NCI-H526 treated with DMSO at 0.1 percent for 48 hours (cell line): Measurements from ENCODE around the gene IL10RB.
"Not testable (repeated sequence)": the region's sequence is repeated elsewhere in the genome, so short reads cannot be mapped to it uniquely, and the experiment has no call there.

Source experiments
- DNase-seq: peaks from one replicate; lab custom pipeline; 2025; lab: John Stamatoyannopoulos, UW

IL10RB gene

DNA sequence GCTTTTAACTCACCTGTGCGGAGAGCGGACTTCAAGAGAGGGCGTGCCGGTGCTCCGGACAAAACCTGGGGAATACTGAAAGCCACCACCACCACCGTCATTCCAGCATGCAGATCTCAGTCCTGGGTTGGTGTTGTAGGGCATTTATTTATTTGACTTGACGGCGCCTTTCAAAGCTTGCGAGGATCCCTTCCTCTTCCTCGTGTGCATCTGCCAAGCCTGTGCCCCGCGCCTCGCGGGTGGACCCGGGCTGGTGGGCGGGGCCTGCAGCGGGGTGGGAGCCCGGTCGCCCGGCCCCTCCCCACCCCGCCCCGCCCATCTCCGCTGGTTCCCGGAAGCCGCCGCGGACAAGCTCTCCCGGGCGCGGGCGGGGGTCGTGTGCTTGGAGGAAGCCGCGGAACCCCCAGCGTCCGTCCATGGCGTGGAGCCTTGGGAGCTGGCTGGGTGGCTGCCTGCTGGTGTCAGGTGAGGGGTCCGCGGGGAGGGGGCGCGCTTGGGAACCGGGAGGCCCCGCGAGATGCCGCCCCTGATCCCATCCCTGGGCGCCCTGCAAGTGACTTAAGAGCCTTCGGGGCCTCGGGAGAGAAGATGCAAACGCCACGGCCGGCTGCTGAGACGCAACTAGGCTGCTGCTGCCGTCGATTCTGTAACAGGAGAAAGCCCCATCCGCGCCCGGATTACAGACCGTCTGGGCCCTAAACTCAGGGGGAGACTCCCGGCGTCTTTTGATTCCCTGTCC lies at the start of gene IL10RB:
IL10RB (plus strand) TSS at position 318 of the 739 bp plus-strand sequence; CDS start at position 417, 99 bp downstream.
- peak; percentile 72 for DNase-seq

DNA sequence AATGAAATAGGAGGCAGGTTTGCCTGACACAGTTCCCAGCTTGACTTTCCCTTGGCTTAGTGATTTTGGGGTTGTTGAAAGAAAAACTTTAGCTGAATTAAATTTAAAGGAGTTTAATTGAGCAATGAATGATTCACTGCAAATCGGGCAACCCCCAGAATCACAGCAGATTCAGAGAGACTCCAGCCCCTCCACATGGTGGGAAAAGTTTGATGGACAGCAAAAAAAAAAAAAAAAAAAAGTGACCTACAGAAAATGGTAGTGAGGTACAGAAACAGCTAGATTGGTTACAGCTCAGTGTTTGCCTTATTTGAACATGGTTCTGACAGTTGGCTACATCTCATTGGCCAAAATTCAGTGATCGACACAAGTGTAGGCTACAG lies 49.0 kb upstream of the IL10RB start:
- DNase-seq: no peak

DNA sequence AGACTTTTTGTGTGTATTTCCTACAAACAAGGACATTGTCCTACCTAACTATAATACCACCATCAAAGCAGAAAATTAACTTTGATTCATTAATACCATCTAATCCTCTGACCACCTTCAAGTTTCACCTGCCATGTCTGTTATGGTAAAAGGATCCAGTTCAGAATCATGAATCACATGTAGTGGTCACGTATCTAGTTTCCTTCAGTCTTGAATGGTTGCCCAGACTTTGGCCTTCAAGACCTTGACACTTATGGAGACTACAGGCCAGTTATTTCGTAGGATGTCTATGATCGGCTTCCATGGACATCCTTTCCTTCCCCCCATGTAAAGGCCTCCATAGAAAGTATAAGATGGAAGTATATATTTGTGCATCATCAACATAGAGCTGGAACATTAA lies 46.9 kb upstream of the IL10RB start:
- no peak for DNase-seq

DNA sequence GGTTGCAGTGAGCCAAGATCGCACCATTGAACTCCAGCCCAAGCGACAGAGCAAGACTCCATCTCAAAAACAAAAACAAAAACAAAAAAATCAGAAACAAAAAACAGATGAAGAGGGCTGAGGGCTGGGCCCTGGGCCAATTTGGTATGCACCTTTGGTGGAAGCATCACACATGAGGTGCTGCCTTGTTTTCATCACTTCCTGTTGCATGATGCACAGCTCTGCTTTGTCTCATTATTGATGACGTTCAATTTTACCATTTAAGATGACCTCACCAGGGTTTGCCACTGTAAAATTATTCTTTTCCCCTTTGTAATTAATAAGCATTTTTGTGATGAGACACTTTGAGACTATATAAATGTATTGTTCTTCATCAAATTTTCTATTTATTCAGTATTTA lies 46.2 kb upstream of the IL10RB start:
- no peak for DNase-seq

DNA sequence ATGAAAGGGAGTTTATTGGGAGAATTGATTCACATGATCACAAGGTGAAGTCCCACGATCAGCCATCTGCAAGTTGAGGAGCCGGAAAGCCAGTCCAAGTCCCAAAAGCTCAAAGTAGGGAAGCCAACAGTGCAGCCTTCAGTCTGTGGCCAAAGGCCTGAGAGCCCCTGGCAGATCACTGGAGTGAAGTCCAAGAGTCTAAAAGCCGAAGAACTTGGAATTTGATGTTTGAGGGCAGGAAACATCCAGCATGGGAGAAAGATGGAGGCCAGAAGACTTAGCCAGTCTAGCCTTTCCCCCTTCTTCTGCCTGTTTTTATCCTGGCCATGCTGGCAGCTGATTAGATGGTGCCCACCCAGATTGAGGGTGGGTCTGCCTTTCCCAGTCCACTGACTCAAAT lies 40.8 kb upstream of the IL10RB start:
- not testable (repeated sequence) for DNase-seq

DNA sequence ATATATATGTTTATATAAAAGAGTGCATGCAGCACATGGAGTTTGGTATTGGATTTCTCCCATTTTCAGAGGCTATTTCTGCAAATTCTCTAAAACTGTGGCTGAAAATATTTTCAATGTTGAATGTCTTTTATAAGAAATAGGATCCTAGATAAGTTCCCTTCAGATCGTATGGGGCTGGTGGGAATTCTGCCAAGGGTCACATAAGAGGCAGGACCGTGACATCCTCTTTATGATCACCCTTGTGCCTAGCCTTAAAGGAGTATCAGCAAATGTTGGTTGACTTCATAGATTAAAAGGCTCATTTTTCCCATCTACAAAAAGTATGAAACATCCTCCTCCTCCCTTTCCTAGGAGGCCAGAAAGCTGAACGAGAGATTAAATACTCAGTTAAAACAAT lies 37.7 kb upstream of the IL10RB start:
- DNase-seq: no peak

DNA sequence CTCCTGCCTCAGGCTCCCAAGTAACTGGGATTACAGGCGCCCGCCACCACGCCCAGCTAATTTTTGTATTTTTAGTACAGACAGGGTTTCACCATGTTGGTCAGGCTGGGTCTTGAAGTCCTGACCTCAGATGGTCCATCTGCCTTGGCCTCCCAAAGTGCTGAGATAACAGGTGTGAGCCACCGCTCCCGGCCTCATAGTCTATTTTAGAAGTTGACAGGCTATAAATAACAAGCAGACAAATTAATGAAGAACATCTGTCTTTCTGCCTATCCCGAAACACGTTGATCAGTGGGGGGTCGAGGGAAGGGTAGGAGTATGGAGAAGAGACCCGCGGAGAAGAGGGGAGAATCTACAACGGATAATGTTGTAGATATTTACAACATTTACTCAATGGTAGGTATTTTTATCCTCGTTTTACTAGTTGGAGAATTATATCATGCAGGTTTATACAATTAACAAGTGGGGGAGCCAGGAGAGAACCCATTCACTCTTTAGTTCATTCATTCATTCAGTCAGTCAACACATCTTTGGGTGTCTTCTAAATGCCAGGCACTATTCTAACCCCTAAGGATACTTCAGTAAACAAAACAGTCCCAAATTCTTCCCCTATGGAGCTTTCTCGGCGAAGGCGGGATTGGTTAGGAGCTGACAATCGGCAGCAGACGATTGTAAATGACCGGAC lies 36.9 kb upstream of the IL10RB start:
- no peak for DNase-seq

DNA sequence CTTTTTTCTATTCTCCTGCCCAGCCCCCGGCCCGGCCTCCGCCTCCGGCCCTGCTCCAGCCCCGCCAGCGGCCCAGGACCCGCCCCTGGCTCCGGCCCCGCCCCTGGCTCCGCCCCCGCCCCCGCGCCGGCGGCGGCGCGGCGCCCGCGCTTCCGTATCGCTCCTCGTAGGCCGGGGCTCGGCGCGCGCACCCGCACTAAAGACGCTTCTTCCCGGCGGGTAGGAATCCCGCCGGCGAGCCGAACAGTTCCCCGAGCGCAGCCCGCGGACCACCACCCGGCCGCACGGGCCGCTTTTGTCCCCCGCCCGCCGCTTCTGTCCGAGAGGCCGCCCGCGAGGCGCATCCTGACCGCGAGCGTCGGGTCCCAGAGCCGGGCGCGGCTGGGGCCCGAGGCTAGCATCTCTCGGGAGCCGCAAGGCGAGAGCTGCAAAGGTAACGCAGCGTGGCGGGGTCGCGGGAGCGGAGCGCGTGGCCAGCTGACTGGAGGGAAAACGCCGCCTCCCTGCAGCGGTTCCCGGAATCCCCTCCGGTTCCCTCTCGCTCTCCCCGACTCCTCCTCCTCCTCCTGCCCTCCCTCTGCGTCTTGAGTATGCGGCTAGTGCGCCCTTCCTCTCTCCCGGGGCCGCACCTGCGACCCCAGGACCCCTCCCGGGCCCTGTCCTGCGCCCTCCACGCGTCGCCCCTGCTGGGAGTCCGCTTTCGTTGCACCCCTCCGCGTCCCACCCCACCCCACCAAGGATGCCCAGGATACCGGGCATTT lies 36.2 kb upstream of the IL10RB start, which contains the start of gene IFNAR2:
IFNAR2 (plus strand) TSS at position 155 of the 761 bp plus-strand sequence. CDS start 11,985 bp downstream, outside the sequence.
- DNase-seq: peak; percentile 56

DNA sequence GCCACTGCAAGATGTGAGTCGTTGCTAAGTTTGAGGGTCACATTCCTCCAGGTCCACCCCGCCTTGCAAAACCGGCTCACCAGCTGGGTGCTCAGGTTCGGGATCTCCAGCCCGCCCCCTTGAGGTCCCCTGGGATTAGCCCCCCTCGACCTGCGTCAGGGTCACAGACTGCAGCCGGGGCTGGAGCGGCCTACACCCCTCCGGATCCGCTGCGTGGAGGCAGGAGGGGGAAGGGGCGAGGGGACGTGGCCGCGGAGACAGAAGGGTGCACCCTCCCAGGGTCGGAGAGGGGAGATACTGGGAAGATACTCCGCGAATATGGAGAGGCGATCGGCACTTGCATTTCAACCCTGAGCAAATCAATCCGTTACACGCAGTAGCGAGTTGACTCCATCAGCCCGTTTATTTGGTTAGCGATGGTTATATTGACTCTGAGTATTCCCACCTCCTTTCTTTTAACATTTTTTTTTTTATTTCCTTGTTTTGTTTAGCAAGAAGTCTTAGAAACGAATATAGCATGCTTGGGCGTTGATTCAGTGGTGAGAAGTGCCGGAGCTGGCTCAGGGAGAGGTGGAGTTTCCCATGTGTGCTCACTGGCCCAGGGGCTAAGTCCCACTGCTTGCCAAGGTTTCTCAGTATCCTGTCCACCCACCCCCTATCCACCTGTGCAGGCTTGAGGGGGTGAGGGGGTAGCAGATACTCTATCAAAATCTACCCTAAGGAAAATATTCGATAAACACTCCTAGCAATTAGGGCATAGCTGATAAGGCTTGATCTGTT lies 35.4 kb upstream of the IL10RB start:
- DNase-seq: peak; percentile 18

DNA sequence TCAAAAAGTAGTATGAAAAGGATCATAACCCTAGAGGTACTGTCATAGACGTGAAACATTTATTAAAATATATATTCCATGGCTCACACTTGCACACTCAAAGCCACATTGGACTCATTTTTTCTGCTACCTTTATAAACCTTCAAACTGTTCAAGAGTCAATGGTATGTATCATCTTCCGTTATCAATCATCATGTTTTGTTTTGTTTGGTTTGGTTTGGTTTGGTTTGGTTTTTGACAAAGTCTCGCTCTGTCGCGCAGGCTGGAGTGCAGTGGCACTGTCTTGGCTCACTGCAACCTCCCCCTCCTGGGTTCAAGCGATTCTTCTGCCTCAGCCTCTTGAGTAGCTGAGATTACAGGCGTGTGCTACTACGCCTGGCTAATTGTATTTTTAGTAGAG lies 34.6 kb upstream of the IL10RB start:
- no peak for DNase-seq

DNA sequence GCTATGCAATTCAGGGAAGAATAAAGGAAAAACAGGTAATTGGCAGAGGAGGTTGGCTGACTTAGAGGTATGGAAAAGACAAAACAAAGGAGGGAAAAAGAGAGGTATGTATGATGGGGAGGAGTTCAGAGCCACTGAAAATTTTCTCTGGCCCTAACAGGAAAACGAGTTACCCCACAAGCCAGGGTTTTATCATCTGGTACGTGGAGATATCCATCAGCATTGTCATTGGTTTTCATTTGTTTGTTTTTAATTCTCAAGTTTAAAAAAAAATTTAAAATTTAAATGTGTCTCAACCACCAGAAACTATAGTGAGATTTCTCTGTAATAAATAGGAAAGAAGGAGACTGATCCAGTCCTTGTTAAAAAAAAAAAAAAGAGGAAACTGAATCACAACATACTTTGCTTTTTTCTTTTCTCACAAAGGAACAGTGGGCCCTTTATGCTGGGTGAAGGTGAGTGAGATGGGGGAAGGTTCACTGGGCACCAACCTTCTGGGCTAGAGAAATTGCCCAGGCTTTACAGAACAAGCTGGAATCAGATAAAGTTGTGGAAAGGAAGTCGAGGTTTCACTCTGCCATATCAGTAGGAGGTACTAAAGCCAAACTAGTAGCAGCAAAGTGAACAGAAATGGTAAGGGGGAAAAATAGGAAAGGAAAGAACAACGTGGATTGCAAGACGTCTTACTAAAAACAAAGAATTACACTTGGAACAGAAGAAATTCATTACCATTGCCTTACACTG lies 33.7 kb upstream of the IL10RB start:
- no peak for DNase-seq

DNA sequence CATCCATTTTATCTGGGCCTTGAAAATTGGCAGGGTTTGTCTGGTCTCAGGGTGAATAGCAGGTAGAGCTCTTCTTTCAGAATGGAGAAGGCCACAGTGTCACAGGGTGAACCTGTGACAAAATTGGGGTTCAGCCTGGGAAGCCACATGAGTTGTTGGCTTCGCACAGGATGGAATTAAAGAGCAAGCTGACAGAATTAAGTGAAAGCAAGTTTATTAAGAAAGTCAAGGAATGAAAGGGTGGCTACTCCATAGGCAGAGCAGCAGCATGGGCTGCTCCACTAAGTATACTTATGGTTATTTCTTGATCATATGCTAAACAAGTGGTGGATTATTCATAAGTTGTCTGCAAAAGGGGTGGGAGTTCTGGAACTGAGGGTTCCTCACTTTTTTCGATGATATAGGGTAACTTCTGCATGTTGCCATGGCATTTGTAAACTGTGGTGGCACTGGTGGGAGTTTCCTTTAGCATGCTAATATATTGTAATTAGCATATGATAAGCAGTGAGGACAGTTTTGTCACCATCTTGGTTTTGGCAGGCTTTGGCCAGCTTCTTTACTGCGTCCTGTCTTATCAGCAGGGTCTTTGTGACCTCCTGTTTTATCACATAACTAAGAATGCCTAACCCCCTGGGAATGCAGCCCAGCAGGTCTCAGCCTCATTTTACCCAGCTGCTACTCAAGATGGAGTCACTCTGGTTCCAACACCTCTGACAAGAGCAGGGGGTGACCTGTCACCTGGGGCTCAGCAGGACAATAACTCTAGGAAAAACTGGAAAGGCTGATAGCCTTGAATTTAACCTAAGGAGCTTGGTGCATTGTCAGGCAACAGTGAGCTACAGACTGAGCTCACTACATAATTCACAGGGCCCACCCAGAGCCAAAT lies 31.3 kb upstream of the IL10RB start:
- no peak for DNase-seq

DNA sequence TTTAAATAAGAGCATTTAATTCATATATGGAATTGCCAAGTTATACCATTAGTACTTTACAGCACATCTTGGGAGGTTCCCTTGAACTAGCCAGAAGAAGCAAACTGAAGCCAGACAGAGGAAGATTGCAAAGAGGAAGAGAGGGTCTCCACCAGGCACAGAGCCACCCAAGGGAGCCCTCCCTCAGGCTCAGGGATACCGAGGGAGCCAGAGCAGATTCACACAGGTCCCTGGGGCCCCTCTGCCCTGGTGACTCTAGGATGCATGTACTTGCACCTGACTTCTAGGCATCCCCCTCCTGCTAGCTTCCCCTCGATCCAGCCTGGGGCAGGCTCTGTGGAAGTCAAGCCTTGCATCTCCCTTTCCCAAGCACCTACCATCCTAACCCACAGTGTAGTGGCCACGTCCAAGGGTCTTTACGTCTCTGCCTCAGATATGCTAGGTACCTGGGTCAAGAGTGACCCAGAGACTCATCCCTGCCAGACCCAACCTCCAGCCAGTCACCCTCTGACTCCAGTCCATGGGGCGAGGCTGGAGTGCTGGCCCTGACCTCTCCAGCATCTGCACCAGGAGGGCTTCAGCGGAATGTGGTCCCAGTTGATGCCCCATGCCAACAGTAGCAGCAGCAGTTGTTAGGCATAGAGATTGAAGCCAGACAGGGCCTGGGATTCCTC lies 30.0 kb upstream of the IL10RB start:
- no peak for DNase-seq

DNA sequence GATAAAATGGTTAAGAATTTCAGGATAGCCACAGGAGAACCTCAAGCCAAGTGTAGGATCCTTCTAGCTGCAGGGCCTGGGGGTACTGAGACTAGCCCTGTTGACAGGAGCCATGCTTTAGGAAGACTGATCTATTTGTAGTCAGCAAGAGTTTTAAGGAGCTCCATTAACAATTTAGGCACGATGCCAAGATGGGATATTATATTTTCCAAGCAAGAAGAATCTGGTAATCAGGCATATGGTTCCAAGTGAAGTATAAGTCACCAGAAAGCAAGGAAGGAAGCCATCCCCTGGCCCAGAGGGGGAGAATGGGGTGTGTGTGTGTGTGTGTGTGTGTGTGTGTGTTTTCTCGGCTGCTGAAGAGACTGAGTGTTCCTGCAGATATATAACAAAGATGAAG lies 29.4 kb upstream of the IL10RB start:
- no peak for DNase-seq

DNA sequence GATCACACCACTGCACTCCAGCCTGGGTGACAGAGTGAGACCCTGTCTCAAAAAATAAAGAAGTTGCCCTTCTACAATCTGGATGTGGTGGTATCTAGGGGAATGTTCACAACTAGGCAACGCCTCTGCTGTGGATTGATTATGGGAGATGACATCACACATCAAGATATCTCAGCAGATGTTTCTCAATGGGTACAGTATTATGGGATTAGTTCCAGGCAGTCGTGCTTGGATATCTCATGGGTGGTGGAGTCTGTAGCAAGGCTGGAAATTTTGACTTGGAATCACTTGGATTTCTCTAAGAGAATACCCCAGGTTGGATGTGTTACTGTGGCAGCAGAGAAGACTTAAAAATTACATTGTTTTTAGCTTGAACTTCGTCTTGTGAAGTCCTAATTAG lies 28.7 kb upstream of the IL10RB start:
- no peak for DNase-seq

DNA sequence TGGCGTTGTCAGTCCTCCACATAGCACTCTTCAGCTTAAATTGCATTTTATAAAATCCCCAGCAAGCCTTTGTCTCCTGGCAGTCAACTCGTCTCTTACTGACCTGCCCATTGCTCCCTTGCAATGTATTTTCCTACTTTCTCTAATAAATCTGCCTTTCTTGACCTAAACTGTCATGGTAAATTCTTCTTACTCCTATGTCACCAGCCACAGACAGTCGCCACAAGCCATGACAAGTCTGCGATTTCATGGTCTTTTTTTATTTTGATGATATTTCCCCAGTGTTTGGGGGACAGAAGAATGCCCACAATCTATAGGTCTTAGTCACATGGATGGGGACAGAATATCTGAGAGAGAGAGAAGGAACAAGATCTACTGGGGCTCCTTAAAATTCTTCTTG lies 28.0 kb upstream of the IL10RB start:
- no peak for DNase-seq

DNA sequence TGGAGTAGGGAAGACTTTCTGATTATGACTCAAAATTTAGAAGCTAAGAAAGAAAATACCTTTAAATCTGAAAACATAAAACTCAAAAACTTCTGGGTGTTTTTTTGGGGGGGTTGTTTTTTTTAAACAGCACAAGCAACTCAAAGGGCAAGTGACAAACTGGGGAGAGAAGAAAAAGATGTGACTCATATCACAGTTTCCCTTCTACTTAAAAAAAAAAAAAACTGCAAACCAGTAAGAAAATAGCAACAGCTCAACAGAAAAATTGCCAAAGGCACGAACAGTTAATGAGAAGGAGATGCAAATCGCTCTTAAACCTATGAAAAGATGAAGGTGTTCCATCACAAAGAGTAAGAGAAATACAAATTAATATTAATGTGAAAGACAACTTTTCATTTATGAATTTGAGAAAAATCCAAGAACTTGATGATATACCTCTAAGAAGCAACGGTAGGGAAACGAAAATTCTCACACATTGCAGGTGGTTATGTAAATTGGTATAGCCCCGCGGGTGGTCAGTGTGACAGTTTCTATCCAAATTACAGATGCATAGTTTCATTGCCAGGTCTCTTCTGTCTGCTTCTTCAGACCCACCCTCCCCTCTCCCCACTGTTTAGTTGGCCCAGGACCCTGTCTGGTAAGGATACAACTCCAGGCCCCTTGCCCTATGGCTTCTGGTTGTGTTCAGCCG lies 27.5 kb upstream of the IL10RB start:
- DNase-seq: peak; percentile 10

DNA sequence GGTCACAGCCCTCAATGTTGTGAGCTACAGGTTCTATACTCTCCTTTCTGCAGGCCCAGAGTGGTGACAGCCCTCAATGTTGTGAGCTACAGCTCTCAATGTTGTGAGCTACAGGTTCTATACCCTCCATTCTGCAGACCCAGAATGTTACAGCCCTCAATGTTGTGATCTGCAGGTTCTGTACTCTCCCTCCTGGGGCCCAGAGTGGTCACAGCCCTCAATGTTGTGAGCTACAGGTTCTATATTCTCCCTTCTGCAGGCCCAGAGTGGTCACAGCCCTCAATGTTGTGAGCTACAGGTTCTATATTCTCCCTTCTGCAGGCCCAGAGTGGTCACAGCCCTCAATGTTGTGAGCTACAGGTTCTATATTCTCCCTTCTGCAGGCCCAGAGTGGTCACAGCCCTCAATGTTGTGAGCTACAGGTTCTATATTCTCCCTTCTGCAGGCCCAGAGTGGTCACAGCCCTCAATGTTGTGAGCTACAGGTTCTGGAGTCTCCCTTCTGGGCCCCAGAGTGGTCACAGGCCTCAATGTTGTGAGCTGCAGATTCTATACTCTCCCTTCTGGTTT lies 26.5 kb upstream of the IL10RB start:
- DNase-seq: not testable (repeated sequence)

DNA sequence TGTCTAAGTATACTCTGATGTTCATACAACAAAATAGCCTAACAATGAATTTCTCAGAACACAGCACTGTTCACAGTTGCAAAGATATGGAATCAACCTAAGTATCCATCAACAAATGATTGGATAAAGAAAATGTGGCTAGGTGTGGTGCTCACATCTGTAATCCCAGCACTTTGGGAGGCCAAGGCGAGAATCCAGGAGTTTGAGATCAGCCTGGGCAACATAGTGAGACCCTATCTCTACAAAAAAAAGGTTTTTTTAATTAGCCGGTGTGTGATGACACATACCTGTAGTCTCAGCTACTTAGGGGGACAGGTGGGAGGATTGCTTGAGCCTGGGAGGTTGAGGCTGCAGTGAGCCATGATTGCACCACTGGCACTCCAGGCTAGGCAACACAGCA lies 25.8 kb upstream of the IL10RB start:
- no peak for DNase-seq
